Measurements from ENCODE around the gene SOX15.

Gene SOX15

GRCh38 chr17:7572338-7572587 is 17.6 kb downstream of the SOX15 start:
- TF ChIP-seq FOXP2 (optimal IDR thresholded peaks at IDR 0.05; ENCODE audit: borderline replicate concordance, extremely low read depth, extremely low read length, insufficient read depth) (peak; percentile 69), POLR2AphosphoS5 (IDR thresholded peaks at IDR 0.05; ENCODE audit: low read depth, low read length) (no peak), REST (IDR thresholded peaks at IDR 0.05; ENCODE audit: insufficient read depth in 1 of 2, low read depth in 2 of 2, low read length in 2 of 2) (no peak), TAF1 (IDR thresholded peaks at IDR 0.05; ENCODE audit: borderline replicate concordance, insufficient read depth, low read length) (no peak; the same call in 1 of the 2 replicates), SIN3A (IDR thresholded peaks at IDR 0.05; ENCODE audit: borderline replicate concordance, insufficient read depth, low read length) (no peak)

GRCh38 chr17:7570351-7570750 is 19.5 kb downstream of the SOX15 start:
- TF ChIP-seq SIN3A (IDR thresholded peaks at IDR 0.05; ENCODE audit: borderline replicate concordance, insufficient read depth, low read length) (no peak), REST (IDR thresholded peaks at IDR 0.05; ENCODE audit: insufficient read depth in 1 of 2, low read depth in 2 of 2, low read length in 2 of 2) (no peak), FOXP2 (optimal IDR thresholded peaks at IDR 0.05; ENCODE audit: borderline replicate concordance, extremely low read depth, extremely low read length, insufficient read depth) (no peak), TAF1 (IDR thresholded peaks at IDR 0.05; ENCODE audit: borderline replicate concordance, insufficient read depth, low read length) (no peak), POLR2AphosphoS5 (IDR thresholded peaks at IDR 0.05; ENCODE audit: low read depth, low read length) (no peak)

GRCh38 chr17:7569571-7569970 is 20.3 kb downstream of the SOX15 start:
- TF ChIP-seq POLR2AphosphoS5 (IDR thresholded peaks at IDR 0.05; ENCODE audit: low read depth, low read length) (no peak), FOXP2 (optimal IDR thresholded peaks at IDR 0.05; ENCODE audit: borderline replicate concordance, extremely low read depth, extremely low read length, insufficient read depth) (no peak), TAF1 (IDR thresholded peaks at IDR 0.05; ENCODE audit: borderline replicate concordance, insufficient read depth, low read length) (no peak), SIN3A (IDR thresholded peaks at IDR 0.05; ENCODE audit: borderline replicate concordance, insufficient read depth, low read length) (no peak), REST (IDR thresholded peaks at IDR 0.05; ENCODE audit: insufficient read depth in 1 of 2, low read depth in 2 of 2, low read length in 2 of 2) (no peak)

GRCh38 chr17:7563115-7563869 is 26.6 kb downstream of the SOX15 start:
- TF ChIP-seq FOXP2 (optimal IDR thresholded peaks at IDR 0.05; ENCODE audit: borderline replicate concordance, extremely low read depth, extremely low read length, insufficient read depth) = no peak
- TF ChIP-seq TAF1 (IDR thresholded peaks at IDR 0.05; ENCODE audit: borderline replicate concordance, insufficient read depth, low read length) = no peak
- TF ChIP-seq SIN3A (IDR thresholded peaks at IDR 0.05; ENCODE audit: borderline replicate concordance, insufficient read depth, low read length) = no peak
- TF ChIP-seq REST (IDR thresholded peaks at IDR 0.05; ENCODE audit: insufficient read depth in 1 of 2, low read depth in 2 of 2, low read length in 2 of 2) = no peak
- TF ChIP-seq POLR2AphosphoS5 (IDR thresholded peaks at IDR 0.05; ENCODE audit: low read depth, low read length) = no peak

Measured in PFSK-1 (cell line).